Measurements from ENCODE around the gene STS. TPM values are rescaled to one million over a fixed set of nuclear protein-coding genes. Genes with fewer than 3 reads are reported as not detected.

STS gene
- total and polyA plus RNA-seq, 12 donors: 1.2 to 7.9 (median 5.6) TPM

GRCh38 chrX:7179446-7179845 is 31.9 kb downstream of the STS start:
- Histone ChIP-seq H3K36me3 (no peaks in the 10 kb centered on the region), H3K9me3 (no peaks in the 10 kb centered on the region), H3K4me1 (no peaks in the 10 kb centered on the region), H3K4me3 (no peak overlapping the region), H3K27ac (no peak overlapping the region), H3K27me3 (no peaks in the 10 kb centered on the region)
- DNase-seq: no peak
- WGBS, 2 donors: 94 to 97% methylated on average over 2 of the region's 2 CpGs
- ATAC-seq: no peak
- intact Hi-C loops (cut with DNase I): no loop called here
- TF ChIP-seq CTCF (IDR thresholded peaks at IDR 0.05): no peak

- ATAC-seq (no peak), DNase-seq (no peak)
- intact Hi-C loops (cut with DNase I): no loop called here
- 78 to 92% methylated on average over 3 of the region's 3 CpGs for WGBS, 2 donors
- Histone ChIP-seq H3K27ac (no peak overlapping the region), H3K9me3 (no peaks in the 10 kb centered on the region), H3K36me3 (no peaks in the 10 kb centered on the region), H3K4me1 (no peaks in the 10 kb centered on the region), H3K27me3 (no peaks in the 10 kb centered on the region), H3K4me3 (no peak overlapping the region)
- no peak for TF ChIP-seq CTCF (IDR thresholded peaks at IDR 0.05)
Observed at GRCh38 chrX:7184816-7185215, 37.3 kb downstream of the STS start.

- no peak for ATAC-seq
Observed at GRCh38 chrX:7188672-7189071, 41.2 kb downstream of the STS start.

GRCh38 chrX:7190157-7190556 is 42.6 kb downstream of the STS start:
- no peaks in the 10 kb centered on the region for H3K4me1 ChIP-seq
- no peaks in the 10 kb centered on the region for H3K9me3 ChIP-seq
- no peak for DNase-seq
- H3K4me3 ChIP-seq: no peak overlapping the region
- intact Hi-C loops (cut with DNase I): no loop called here
- H3K27me3 ChIP-seq: no peaks in the 10 kb centered on the region
- no peaks in the 10 kb centered on the region for H3K36me3 ChIP-seq
- no peak overlapping the region for H3K27ac ChIP-seq
- no peak for ATAC-seq
- TF ChIP-seq CTCF (IDR thresholded peaks at IDR 0.05): no peak
- 96 to 100% methylated on average over 2 of the region's 2 CpGs for WGBS, 2 donors

More at GRCh38 chrX:7188672-7189071, 41.2 kb downstream of the STS start:
- 79 to 83% methylated on average over 2 of the region's 2 CpGs for WGBS, 2 donors
- intact Hi-C loops (cut with DNase I): no loop called here
- Histone ChIP-seq H3K4me3 (no peak overlapping the region), H3K4me1 (no peaks in the 10 kb centered on the region), H3K27ac (no peak overlapping the region), H3K36me3 (no peaks in the 10 kb centered on the region), H3K9me3 (no peaks in the 10 kb centered on the region), H3K27me3 (no peaks in the 10 kb centered on the region)
- TF ChIP-seq CTCF (IDR thresholded peaks at IDR 0.05): no peak
- no peak for DNase-seq

Data from heart right ventricle (tissue), 16 donors.